ENCODE results near the gene RNF43. TPM values are rescaled to one million over a fixed set of nuclear protein-coding genes. Genes with fewer than 3 reads are reported as not detected.
A peak's percentile ranks its signal among the peaks of the same experiment; 100 is the strongest.

RNF43 gene
- total and polyA plus RNA-seq, 2 of the 13 experiments (the other 11 are each of a cell fraction or from before 2014, with no cell fraction given) = 31.0 to 53.4 TPM

GRCh38 chr17:58382108-58382871 lies 35.0 kb downstream of the RNF43 start (continued):
- TF ChIP-seq BCL6 (CRISPR knock-in tag; IDR thresholded peaks at IDR 0.05) = peak; percentile 41; the same call in 1 of the 2 replicates
- 0 out of 2 replicates have a peak, but pooled peaks have one; percentile 58 for TF ChIP-seq ZSCAN20 (CRISPR knock-in tag; IDR thresholded peaks at IDR 0.05; ENCODE audit: borderline replicate concordance)
- TF ChIP-seq, protein P1, sequence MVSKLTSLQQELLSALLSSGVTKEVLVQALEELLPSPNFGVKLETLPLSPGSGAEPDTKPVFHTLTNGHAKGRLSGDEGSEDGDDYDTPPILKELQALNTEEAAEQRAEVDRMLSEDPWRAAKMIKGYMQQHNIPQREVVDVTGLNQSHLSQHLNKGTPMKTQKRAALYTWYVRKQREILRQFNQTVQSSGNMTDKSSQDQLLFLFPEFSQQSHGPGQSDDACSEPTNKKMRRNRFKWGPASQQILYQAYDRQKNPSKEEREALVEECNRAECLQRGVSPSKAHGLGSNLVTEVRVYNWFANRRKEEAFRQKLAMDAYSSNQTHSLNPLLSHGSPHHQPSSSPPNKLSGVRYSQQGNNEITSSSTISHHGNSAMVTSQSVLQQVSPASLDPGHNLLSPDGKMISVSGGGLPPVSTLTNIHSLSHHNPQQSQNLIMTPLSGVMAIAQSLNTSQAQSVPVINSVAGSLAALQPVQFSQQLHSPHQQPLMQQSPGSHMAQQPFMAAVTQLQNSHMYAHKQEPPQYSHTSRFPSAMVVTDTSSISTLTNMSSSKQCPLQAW (CRISPR knock-in tag; IDR thresholded peaks at IDR 0.05) = 0 out of 2 replicates have a peak, but pooled peaks have one; percentile 41
- no peak for TF ChIP-seq ZSCAN21 (CRISPR knock-in tag; IDR thresholded peaks at IDR 0.05; ENCODE audit: borderline replicate concordance)
- no peak for TF ChIP-seq ZNF510 (CRISPR knock-in tag; IDR thresholded peaks at IDR 0.05; ENCODE audit: low read depth)
- TF ChIP-seq ZNF766 (CRISPR knock-in tag; IDR thresholded peaks at IDR 0.05; ENCODE audit: borderline replicate concordance) = no peak
- TF ChIP-seq ZBTB26 (CRISPR knock-in tag; IDR thresholded peaks at IDR 0.05; ENCODE audit: borderline replicate concordance) = peak; percentile 51; the same call in 1 of the 2 replicates
- TF ChIP-seq, protein P2, sequence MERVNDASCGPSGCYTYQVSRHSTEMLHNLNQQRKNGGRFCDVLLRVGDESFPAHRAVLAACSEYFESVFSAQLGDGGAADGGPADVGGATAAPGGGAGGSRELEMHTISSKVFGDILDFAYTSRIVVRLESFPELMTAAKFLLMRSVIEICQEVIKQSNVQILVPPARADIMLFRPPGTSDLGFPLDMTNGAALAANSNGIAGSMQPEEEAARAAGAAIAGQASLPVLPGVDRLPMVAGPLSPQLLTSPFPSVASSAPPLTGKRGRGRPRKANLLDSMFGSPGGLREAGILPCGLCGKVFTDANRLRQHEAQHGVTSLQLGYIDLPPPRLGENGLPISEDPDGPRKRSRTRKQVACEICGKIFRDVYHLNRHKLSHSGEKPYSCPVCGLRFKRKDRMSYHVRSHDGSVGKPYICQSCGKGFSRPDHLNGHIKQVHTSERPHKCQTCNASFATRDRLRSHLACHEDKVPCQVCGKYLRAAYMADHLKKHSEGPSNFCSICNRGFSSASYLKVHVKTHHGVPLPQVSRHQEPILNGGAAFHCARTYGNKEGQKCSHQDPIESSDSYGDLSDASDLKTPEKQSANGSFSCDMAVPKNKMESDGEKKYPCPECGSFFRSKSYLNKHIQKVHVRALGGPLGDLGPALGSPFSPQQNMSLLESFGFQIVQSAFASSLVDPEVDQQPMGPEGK (CRISPR knock-in tag; IDR thresholded peaks at IDR 0.05) = 0 out of 2 replicates have a peak, but pooled peaks have one; percentile 14
- TF ChIP-seq, protein P3, sequence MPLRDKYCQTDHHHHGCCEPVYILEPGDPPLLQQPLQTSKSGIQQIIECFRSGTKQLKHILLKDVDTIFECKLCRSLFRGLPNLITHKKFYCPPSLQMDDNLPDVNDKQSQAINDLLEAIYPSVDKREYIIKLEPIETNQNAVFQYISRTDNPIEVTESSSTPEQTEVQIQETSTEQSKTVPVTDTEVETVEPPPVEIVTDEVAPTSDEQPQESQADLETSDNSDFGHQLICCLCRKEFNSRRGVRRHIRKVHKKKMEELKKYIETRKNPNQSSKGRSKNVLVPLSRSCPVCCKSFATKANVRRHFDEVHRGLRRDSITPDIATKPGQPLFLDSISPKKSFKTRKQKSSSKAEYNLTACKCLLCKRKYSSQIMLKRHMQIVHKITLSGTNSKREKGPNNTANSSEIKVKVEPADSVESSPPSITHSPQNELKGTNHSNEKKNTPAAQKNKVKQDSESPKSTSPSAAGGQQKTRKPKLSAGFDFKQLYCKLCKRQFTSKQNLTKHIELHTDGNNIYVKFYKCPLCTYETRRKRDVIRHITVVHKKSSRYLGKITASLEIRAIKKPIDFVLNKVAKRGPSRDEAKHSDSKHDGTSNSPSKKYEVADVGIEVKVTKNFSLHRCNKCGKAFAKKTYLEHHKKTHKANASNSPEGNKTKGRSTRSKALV (CRISPR knock-in tag; IDR thresholded peaks at IDR 0.05) = 0 out of 2 replicates have a peak, but pooled peaks have one; percentile 45
- TF ChIP-seq ARNTL (CRISPR knock-in tag; IDR thresholded peaks at IDR 0.05) = peak; percentile 52; the same call in 1 of the 2 replicates
- peak; percentile 49; the same call in 1 of the 2 replicates for TF ChIP-seq HOXA3 (CRISPR knock-in tag; IDR thresholded peaks at IDR 0.05)
- TF ChIP-seq ZNF773 (CRISPR knock-in tag; IDR thresholded peaks at IDR 0.05; ENCODE audit: borderline replicate concordance) = no peak
- peak; percentile 24; the same call in 1 of the 2 replicates for TF ChIP-seq ZNF232 (CRISPR knock-in tag; IDR thresholded peaks at IDR 0.05; ENCODE audit: borderline replicate concordance)
- TF ChIP-seq MTF1 (CRISPR knock-in tag; IDR thresholded peaks at IDR 0.05) = no peak
- peak; percentile 11; the same call in 1 of the 2 replicates for TF ChIP-seq NCOA1 (CRISPR knock-in tag; IDR thresholded peaks at IDR 0.05)
- TF ChIP-seq, protein P4, sequence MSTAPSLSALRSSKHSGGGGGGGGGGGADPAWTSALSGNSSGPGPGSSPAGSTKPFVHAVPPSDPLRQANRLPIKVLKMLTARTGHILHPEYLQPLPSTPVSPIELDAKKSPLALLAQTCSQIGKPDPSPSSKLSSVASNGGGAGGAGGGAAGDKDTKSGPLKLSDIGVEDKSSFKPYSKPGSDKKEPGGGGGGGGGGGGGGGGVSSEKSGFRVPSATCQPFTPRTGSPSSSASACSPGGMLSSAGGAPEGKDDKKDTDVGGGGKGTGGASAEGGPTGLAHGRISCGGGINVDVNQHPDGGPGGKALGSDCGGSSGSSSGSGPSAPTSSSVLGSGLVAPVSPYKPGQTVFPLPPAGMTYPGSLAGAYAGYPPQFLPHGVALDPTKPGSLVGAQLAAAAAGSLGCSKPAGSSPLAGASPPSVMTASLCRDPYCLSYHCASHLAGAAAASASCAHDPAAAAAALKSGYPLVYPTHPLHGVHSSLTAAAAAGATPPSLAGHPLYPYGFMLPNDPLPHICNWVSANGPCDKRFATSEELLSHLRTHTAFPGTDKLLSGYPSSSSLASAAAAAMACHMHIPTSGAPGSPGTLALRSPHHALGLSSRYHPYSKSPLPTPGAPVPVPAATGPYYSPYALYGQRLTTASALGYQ (CRISPR knock-in tag; IDR thresholded peaks at IDR 0.05) = no peak
- TF ChIP-seq KDM5B (CRISPR knock-in tag; IDR thresholded peaks at IDR 0.05; ENCODE audit: borderline replicate concordance) = no peak
- no peak for TF ChIP-seq ARNT2 (CRISPR knock-in tag; IDR thresholded peaks at IDR 0.05; ENCODE audit: low read depth)
